Neural cell (in vitro differentiated cells): ENCODE data around the gene PROCA1.

ENCODE experiments used
- EP300 ChIP-seq: fragments of 450-650 bp; conservative IDR thresholded peaks from 2 replicates; pipeline ENCODE4 v1.6.1; 2014; ENCODE audit warnings: antibody characterized with exemption, mild to moderate bottlenecking, moderate library complexity; ENCODE audit not compliant: poor library complexity, severe bottlenecking
- EZH2 ChIP-seq: fragments of 200-600, 300-800 bp; shearing (Covaris generic), sonication (generic); IDR thresholded peaks from 2 replicates; pipeline ENCODE4 v1.6.1; 2014; ENCODE audit warnings: antibody characterized with exemption, low read length, borderline replicate concordance, mild to moderate bottlenecking; ENCODE audit not compliant: insufficient read depth, poor library complexity, severe bottlenecking
- MXI1 ChIP-seq: fragments of 450-650 bp; conservative IDR thresholded peaks from 2 replicates; pipeline ENCODE4 v1.6.1; 2014; ENCODE audit warnings: antibody characterized with exemption, mild to moderate bottlenecking; ENCODE audit not compliant: poor library complexity, severe bottlenecking
- POLR2AphosphoS5 ChIP-seq: IDR thresholded peaks from 2 replicates; pipeline ENCODE4 v1.6.1; 2012
- RAD21 ChIP-seq: fragments of 450-650 bp; conservative IDR thresholded peaks from 2 replicates; pipeline ENCODE4 v1.6.1; 2014; ENCODE audit warnings: antibody characterized with exemption, mild to moderate bottlenecking, moderate library complexity
- SMC3 ChIP-seq: fragments of 450-650 bp; conservative IDR thresholded peaks from 2 replicates; pipeline ENCODE4 v1.6.1; 2014; ENCODE audit warnings: antibody characterized with exemption, mild to moderate bottlenecking, moderate library complexity; ENCODE audit not compliant: poor library complexity
- TAF1 ChIP-seq: IDR thresholded peaks from 2 replicates; pipeline ENCODE4 v1.6.1; 2012; ENCODE audit warnings: low read depth
- TF ChIP-seq, protein P1 (sequence below): fragments of 450-650 bp; IDR thresholded peaks from 2 replicates; pipeline ENCODE4 v1.5.1; 2014; ENCODE audit warnings: antibody characterized with exemption, mild to moderate bottlenecking, moderate library complexity; ENCODE audit not compliant: poor library complexity, severe bottlenecking
- TF ChIP-seq, protein P2 (sequence below): IDR thresholded peaks from 2 replicates; pipeline ENCODE4 v1.6.1; 2012; ENCODE audit warnings: borderline replicate concordance

DNA sequence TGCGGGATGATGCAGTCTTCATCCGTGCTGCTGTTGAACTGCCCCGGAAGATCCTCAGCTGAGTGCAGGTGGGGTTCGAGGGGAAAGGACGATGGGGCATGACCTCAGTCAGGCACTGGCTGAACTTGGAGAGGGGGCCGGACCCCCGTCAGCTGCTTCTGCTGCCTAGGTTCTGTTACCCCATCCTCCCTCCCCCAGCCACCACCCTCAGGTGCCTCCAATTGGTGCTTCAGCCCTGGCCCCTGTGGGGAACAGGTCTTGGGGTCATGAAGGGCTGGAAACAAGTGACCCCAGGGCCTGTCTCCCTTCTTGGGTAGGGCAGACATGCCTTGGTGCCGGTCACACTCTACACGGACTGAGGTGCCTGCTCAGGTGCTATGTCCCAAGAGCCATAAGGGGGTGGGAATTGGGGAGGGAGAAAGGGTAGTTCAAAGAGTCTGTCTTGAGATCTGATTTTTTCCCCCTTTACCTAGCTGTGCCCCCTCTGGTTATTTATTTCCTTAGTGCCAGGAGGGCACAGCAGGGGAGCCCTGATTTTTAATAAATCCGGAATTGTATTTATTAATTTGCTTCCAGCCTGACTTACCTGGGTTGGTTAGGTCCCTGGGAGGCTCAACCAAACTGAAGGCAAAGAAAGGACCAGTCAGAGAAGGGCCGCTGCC, 38.0 kb upstream of the PROCA1 start:
- TF ChIP-seq, protein P1, sequence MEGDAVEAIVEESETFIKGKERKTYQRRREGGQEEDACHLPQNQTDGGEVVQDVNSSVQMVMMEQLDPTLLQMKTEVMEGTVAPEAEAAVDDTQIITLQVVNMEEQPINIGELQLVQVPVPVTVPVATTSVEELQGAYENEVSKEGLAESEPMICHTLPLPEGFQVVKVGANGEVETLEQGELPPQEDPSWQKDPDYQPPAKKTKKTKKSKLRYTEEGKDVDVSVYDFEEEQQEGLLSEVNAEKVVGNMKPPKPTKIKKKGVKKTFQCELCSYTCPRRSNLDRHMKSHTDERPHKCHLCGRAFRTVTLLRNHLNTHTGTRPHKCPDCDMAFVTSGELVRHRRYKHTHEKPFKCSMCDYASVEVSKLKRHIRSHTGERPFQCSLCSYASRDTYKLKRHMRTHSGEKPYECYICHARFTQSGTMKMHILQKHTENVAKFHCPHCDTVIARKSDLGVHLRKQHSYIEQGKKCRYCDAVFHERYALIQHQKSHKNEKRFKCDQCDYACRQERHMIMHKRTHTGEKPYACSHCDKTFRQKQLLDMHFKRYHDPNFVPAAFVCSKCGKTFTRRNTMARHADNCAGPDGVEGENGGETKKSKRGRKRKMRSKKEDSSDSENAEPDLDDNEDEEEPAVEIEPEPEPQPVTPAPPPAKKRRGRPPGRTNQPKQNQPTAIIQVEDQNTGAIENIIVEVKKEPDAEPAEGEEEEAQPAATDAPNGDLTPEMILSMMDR, result no peak
- TF ChIP-seq POLR2AphosphoS5 (no peak), TAF1 (no peak), RAD21 (no peak), EP300 (no peak), SMC3 (no peak), EZH2 (no peak), MXI1 (no peak)
- TF ChIP-seq, protein P2, sequence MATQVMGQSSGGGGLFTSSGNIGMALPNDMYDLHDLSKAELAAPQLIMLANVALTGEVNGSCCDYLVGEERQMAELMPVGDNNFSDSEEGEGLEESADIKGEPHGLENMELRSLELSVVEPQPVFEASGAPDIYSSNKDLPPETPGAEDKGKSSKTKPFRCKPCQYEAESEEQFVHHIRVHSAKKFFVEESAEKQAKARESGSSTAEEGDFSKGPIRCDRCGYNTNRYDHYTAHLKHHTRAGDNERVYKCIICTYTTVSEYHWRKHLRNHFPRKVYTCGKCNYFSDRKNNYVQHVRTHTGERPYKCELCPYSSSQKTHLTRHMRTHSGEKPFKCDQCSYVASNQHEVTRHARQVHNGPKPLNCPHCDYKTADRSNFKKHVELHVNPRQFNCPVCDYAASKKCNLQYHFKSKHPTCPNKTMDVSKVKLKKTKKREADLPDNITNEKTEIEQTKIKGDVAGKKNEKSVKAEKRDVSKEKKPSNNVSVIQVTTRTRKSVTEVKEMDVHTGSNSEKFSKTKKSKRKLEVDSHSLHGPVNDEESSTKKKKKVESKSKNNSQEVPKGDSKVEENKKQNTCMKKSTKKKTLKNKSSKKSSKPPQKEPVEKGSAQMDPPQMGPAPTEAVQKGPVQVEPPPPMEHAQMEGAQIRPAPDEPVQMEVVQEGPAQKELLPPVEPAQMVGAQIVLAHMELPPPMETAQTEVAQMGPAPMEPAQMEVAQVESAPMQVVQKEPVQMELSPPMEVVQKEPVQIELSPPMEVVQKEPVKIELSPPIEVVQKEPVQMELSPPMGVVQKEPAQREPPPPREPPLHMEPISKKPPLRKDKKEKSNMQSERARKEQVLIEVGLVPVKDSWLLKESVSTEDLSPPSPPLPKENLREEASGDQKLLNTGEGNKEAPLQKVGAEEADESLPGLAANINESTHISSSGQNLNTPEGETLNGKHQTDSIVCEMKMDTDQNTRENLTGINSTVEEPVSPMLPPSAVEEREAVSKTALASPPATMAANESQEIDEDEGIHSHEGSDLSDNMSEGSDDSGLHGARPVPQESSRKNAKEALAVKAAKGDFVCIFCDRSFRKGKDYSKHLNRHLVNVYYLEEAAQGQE, result no peak
